ENCODE data around the gene FEZ2.

GRCh38 chr2:36574560-36574959 is 23.4 kb downstream of the FEZ2 start:
- no peak for TF ChIP-seq L3MBTL2 (conservative IDR thresholded peaks at IDR 0.05)
- no peak for TF ChIP-seq SUZ12 (IDR thresholded peaks at IDR 0.05)
- no peak for TF ChIP-seq ARNT (IDR thresholded peaks at IDR 0.05)
- TF ChIP-seq FOXK2 (IDR thresholded peaks at IDR 0.05) = no peak
- TF ChIP-seq PKNOX1 (IDR thresholded peaks at IDR 0.05) = no peak
- TF ChIP-seq BHLHE40 (IDR thresholded peaks at IDR 0.05; ENCODE audit: borderline replicate concordance) = no peak
- TF ChIP-seq ZNF384 (IDR thresholded peaks at IDR 0.05) = no peak
- TF ChIP-seq HDGF (IDR thresholded peaks at IDR 0.05; ENCODE audit: borderline replicate concordance) = no peak
- no peak for TF ChIP-seq FOXM1 (IDR thresholded peaks at IDR 0.05; ENCODE audit: borderline replicate concordance)
- TF ChIP-seq TARDBP (IDR thresholded peaks at IDR 0.05) = no peak
- no peak for TF ChIP-seq ELF4 (IDR thresholded peaks at IDR 0.05)
- TF ChIP-seq LEF1 (IDR thresholded peaks at IDR 0.05; ENCODE audit: borderline replicate concordance) = no peak
- TF ChIP-seq SP1 (IDR thresholded peaks at IDR 0.05) = no peak

Measured in HEK293T (cell line).